ENCODE measurements around the gene BLMH.

DNA sequence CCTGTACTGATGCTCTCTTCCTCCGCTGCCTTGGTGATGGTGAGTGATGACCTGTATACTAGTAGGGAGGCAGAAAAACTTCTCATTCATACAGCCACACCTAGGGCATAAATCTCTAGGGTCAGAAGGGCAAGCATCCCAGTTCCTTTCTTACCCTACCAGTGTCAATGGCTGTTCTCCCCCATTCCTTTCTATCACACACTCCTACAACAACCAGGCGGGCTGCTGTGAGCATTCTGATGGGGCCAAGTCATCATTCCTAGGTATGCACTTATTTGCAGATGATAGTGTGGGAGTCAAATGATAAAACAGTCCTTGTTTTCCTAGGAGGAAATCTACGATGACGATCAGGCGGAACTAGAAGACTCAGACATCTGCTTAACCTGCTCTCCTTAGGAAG lies 42.3 kb downstream of the BLMH start:
- TF ChIP-seq, protein P1, sequence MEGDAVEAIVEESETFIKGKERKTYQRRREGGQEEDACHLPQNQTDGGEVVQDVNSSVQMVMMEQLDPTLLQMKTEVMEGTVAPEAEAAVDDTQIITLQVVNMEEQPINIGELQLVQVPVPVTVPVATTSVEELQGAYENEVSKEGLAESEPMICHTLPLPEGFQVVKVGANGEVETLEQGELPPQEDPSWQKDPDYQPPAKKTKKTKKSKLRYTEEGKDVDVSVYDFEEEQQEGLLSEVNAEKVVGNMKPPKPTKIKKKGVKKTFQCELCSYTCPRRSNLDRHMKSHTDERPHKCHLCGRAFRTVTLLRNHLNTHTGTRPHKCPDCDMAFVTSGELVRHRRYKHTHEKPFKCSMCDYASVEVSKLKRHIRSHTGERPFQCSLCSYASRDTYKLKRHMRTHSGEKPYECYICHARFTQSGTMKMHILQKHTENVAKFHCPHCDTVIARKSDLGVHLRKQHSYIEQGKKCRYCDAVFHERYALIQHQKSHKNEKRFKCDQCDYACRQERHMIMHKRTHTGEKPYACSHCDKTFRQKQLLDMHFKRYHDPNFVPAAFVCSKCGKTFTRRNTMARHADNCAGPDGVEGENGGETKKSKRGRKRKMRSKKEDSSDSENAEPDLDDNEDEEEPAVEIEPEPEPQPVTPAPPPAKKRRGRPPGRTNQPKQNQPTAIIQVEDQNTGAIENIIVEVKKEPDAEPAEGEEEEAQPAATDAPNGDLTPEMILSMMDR (IDR thresholded peaks at IDR 0.05): no peak
- TF ChIP-seq POLR2A (IDR thresholded peaks at IDR 0.05) (no peak), EP300 (IDR thresholded peaks at IDR 0.05) (no peak)

Measured in ovary (tissue), 3 donors.